Stimulated activated CD4-positive, alpha-beta T cell treated with anti-CD3 and anti-CD28 coated beads, Interleukin-1b, Interleukin-23, amount 100 ng/mL, for 1 hour (primary cell): ENCODE data around the gene PPP1R17.

Source experiments
- DNase-seq, 2 donors: peaks; one replicate each; pipeline ENCODE4 v3.0.0-alpha.2; 2020; ENCODE audit warnings: low read depth in 2 of 2

PPP1R17 gene

GRCh38 chr7:31699050-31699449, 12.0 kb downstream of the PPP1R17 start:
- DNase-seq: no peak

GRCh38 chr7:31702354-31702753, 15.3 kb downstream of the PPP1R17 start:
- no peak for DNase-seq

- no peak for DNase-seq
Measured at GRCh38 chr7:31705377-31705776, 18.4 kb downstream of the PPP1R17 start.

- no peak for DNase-seq
Measured at GRCh38 chr7:31707089-31707488, 20.1 kb downstream of the PPP1R17 start.

GRCh38 chr7:31710171-31710570, 23.2 kb downstream of the PPP1R17 start:
- no peak for DNase-seq

GRCh38 chr7:31716355-31716754, 29.3 kb downstream of the PPP1R17 start:
- no peak for DNase-seq

GRCh38 chr7:31720366-31720765, 33.4 kb downstream of the PPP1R17 start:
- no peak for DNase-seq

GRCh38 chr7:31724696-31725095, 37.7 kb downstream of the PPP1R17 start:
- no peak for DNase-seq

- DNase-seq: no peak
Measured at GRCh38 chr7:31729195-31729804, 42.3 kb downstream of the PPP1R17 start.

- no peak for DNase-seq
Measured at GRCh38 chr7:31734456-31734855, 47.4 kb downstream of the PPP1R17 start.

- no peak for DNase-seq
Measured at GRCh38 chr7:31735991-31736982, 49.3 kb downstream of the PPP1R17 start.

GRCh38 chr7:31741852-31742251, 54.8 kb downstream of the PPP1R17 start:
- no peak for DNase-seq

- no peak for DNase-seq
Measured at GRCh38 chr7:31744294-31744874, 57.4 kb downstream of the PPP1R17 start.

GRCh38 chr7:31747553-31747952, 60.5 kb downstream of the PPP1R17 start:
- DNase-seq: no peak

- DNase-seq: no peak
Measured at GRCh38 chr7:31748084-31748483, 61.1 kb downstream of the PPP1R17 start.

- DNase-seq: no peak
Measured at GRCh38 chr7:31751726-31752125, 64.7 kb downstream of the PPP1R17 start.
